ENCODE results near the gene TRAPPC2L. TPM values are rescaled to one million over a fixed set of nuclear protein-coding genes. Genes with fewer than 3 reads are reported as not detected.

The TRAPPC2L gene
- total RNA-seq, 3 donors from 2014 or later: 30.6 to 57.9 (median 40.7) TPM

GRCh38 chr16:88871730-88872416 lies 14.9 kb downstream of the TRAPPC2L start:
- H3K36me3 ChIP-seq (ENCODE audit: low read depth): no peaks in the 10 kb centered on the region
- H3K4me3 ChIP-seq: no peak overlapping the region
- intact Hi-C loops (cut with DNase I, micrococcal nuclease): no loop called here
- no peak for TF ChIP-seq CTCF (IDR thresholded peaks at IDR 0.05)
- no peaks in the 10 kb centered on the region for H3K4me1 ChIP-seq (ENCODE audit: low read depth)
- DNase-seq (no peak), ATAC-seq (no peak)
- H3K9me3 ChIP-seq: no peaks in the 10 kb centered on the region

- no peaks in the 10 kb centered on the region for H3K9me3 ChIP-seq
- H3K4me3 ChIP-seq: no peak overlapping the region
- ATAC-seq: no peak
- TF ChIP-seq CTCF (IDR thresholded peaks at IDR 0.05): no peak
- no peak for DNase-seq
- H3K4me1 ChIP-seq (ENCODE audit: low read depth): no peaks in the 10 kb centered on the region
- intact Hi-C loops (cut with DNase I, micrococcal nuclease): no loop called here
- H3K36me3 ChIP-seq (ENCODE audit: low read depth): no peaks in the 10 kb centered on the region
Measured at GRCh38 chr16:88872650-88873331, 15.9 kb downstream of the TRAPPC2L start.

GRCh38 chr16:88874938-88875599 lies 18.1 kb downstream of the TRAPPC2L start:
- H3K4me3 ChIP-seq: no peak overlapping the region
- intact Hi-C loops (cut with DNase I, micrococcal nuclease): no loop called here

GRCh38 chr16:88875703-88876234 lies 18.8 kb downstream of the TRAPPC2L start:
- no peak overlapping the region for H3K4me3 ChIP-seq
- DNase-seq (no peak), ATAC-seq (no peak)
- intact Hi-C loops (cut with DNase I, micrococcal nuclease): no loop called here
- no peak for TF ChIP-seq CTCF (IDR thresholded peaks at IDR 0.05)
- H3K4me1 ChIP-seq (ENCODE audit: low read depth): peaks cover under 1% of the 10 kb centered on the region
- no peaks in the 10 kb centered on the region for H3K9me3 ChIP-seq
- H3K36me3 ChIP-seq (ENCODE audit: low read depth): no peaks in the 10 kb centered on the region

More at GRCh38 chr16:88874938-88875599, 18.1 kb downstream of the TRAPPC2L start:
- no peak for ATAC-seq
- H3K4me1 ChIP-seq (ENCODE audit: low read depth): no peaks in the 10 kb centered on the region
- H3K36me3 ChIP-seq (ENCODE audit: low read depth): no peaks in the 10 kb centered on the region
- H3K9me3 ChIP-seq: no peaks in the 10 kb centered on the region
- DNase-seq: no peak
- no peak for TF ChIP-seq CTCF (IDR thresholded peaks at IDR 0.05)

- Histone ChIP-seq H3K9me3 (no peaks in the 10 kb centered on the region), H3K36me3 (ENCODE audit: low read depth) (no peaks in the 10 kb centered on the region), H3K4me1 (ENCODE audit: low read depth) (peaks cover 9% of the 10 kb centered on the region), H3K4me3 (no peak overlapping the region)
- TF ChIP-seq CTCF (IDR thresholded peaks at IDR 0.05): no peak
- DNase-seq: no peak
- intact Hi-C loops (cut with DNase I, micrococcal nuclease): no loop called here
- no peak for ATAC-seq
Measured at GRCh38 chr16:88876942-88877526, 20.1 kb downstream of the TRAPPC2L start.

All from mucosa of descending colon (tissue), 3 donors.